NCI-H1048 (cell line): ENCODE results near the gene CPEB4.

ENCODE experiments used
- DNase-seq: peaks from one replicate; lab custom pipeline; 2025; lab: John Stamatoyannopoulos, UW

The CPEB4 gene

DNA sequence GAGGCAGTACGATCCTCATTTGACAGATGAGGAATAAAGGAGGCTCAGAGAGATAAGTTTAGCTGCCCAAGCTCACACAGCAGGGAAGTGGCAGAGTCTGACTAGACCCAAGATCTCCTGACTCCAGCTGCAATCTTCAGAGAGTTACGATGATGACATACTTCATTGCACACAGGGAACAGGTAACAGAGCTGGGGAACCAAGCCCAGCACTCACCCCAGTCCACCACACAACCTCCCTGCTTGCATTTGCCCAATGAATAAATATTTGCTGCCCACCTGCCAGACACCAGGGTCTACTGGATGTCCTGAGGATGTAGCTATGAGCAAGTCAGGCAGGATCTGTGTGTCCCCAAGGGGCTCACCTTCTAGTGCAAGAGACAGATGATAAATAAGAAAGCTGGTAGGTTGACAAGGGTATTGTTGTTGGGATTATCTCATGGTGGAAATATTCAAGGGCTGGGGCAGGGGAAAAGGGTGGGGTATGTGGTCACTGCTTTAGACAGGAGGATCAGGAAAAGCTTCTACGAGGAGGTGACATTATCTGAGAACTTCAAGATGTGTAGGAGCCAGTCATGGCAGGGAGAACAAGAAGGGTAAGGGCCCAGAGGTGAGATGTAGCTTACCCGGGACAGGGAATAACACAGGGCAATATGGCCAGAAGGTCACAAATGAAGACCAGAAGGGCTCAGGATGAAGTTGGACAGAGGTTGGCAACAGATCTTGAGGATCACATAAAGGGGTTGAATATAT is 28.6 kb upstream of the CPEB4 start:
- DNase-seq: no peak

GRCh38 chr5:173862047-173862477 is 26.1 kb upstream of the CPEB4 start:
- no peak for DNase-seq

GRCh38 chr5:173863359-173863758 is 24.8 kb upstream of the CPEB4 start:
- DNase-seq: no peak

DNA sequence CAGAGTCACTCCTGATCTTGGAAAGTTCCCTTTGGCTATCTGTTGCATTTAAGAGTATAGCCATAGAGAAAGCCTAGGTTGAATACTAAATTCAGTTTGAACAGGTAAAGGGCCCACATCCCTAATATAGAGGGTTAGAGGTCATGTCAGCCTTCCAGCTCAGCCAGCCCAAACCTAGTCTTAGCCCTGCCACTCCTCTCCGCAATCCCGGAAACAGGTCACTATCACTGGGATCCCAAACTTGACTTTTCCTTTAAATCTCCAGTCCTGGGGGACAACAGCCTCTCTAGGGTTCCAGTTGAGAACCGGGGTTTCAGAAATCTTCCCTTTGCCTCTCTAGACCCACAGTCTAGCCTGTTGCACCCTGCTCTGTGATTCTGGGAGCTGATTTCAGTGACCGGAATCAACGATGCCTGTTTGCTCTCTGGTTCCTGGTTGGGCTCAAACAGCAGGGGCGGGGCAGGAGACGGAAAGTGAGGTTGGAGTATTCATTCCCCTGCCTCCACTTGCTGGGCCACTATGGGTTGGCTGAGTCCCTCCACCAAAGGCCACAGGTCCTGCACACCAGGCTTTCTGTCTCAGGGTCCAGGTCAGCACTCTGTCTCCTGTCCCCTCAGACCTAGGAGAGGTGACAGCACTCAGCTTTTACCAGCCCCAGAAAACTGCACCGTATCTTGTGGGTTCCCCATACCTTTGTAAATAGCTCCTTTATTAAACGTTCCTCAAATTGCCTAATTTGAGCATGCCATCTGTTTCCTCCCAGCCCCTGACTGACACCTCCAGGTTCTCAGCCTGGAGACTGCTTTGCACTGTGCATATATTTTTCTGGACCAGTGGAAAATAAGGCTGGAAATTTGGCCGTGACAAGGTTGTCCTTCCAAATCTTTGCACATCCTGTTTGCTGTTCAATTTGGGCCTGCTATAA is 23.8 kb upstream of the CPEB4 start:
- DNase-seq: no peak

GRCh38 chr5:173866243-173866857 is 21.8 kb upstream of the CPEB4 start:
- no peak for DNase-seq

DNA sequence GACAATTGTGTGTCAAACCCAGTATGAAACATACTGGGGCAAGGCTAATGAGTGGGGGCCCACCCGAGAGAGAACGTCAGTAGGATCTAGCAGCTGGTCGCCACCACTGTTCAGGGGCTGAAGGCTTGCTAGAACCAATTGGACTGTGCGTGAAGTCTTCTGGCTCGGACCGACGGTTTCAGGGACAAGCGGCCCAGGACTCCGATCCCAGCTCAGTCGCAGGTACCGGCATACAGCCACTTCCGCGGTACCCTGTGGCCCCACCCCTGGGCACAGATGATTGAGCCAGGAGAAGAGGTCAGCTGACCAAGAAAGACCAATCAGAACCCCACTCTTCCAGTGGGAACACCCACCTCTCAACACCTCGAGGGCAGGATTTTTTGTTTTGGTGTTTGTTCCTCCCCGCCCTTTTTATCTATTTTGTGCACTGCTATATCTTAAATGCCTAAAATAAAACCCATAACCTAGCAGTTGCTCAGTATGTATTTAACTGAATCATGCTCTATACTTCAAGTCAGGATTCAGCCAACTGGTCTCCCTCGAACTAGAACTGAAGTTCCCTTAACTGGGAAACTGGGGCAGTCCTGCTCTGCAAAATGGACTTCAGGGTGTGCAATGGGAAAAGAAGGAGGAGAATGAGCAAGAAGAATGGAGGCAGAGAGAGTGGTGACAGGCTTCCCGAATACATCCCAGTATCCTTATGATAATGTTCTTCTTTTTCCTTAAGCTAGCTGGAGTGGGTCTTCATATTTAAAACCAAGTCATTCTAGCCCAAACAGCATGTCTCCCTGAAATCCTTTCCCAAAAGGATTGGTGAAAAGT is 21.1 kb upstream of the CPEB4 start:
- DNase-seq: no peak

GRCh38 chr5:173868096-173868880 is 19.9 kb upstream of the CPEB4 start:
- DNase-seq: no peak

- DNase-seq: no peak
Observed at GRCh38 chr5:173869316-173869715, 18.8 kb upstream of the CPEB4 start.

DNA sequence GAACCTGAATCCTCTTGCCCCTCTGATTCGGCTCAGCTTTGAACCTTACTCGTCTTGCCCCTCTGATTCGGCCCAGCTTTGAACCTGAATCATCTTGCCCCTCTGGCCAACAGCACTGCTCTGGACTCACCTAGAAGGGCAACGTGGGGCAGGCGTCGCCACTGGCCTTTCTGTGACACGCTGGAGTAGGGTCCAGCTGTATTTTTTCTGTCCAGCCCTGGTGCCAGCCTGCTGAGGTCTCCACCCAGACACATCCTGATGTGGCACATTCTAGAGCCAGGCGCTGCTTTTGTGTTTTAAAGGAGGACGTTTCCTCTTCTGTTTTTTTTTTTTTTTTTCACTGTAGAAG is 15.2 kb upstream of the CPEB4 start:
- no peak for DNase-seq

DNA sequence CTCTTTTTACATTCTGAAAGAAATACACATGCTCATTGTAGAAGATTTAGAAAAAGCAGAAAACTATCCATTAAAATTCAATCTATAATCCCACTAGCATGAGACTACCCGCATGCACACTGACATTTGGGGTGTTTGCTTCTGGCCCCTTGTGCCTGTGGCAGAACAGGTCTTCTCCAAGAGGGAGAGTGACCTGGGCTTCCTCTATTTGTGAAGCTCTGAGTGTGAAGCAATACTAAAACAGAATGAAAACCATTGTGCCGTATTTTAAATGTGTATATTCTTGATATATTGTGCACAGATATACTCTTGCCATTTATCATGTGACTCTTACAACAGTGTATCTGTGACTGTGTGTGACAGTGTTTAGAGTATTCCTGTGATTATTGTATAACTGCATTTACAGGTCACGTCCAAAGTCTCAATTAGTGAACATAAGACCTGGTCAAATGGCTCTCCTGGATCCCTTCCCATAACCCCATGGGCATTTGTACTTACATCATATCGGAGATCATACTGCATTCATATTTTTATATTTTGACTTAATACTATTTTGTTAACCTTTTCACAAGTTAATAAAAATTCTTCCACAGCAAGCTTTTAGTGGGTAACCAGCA is 14.7 kb upstream of the CPEB4 start:
- no peak for DNase-seq

DNA sequence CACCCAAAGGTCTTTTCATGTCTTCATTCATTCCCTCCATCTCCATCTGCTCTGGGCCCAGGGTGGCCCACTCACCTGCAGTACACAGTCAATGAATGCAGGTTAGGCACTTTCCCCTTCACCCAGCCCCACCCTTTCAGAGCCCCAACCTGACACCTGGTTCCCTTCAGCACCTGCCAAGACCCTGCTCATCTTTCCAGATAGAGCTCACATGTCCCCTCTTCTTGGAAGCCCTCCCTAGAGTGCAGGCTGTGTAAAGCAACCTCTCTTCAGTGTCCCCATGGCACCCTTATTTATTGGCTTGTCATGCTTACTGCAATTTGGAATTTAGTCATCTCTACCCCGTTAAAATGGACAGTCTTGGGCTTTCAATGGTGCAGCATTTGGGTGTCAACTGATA is 13.0 kb upstream of the CPEB4 start:
- no peak for DNase-seq

DNA sequence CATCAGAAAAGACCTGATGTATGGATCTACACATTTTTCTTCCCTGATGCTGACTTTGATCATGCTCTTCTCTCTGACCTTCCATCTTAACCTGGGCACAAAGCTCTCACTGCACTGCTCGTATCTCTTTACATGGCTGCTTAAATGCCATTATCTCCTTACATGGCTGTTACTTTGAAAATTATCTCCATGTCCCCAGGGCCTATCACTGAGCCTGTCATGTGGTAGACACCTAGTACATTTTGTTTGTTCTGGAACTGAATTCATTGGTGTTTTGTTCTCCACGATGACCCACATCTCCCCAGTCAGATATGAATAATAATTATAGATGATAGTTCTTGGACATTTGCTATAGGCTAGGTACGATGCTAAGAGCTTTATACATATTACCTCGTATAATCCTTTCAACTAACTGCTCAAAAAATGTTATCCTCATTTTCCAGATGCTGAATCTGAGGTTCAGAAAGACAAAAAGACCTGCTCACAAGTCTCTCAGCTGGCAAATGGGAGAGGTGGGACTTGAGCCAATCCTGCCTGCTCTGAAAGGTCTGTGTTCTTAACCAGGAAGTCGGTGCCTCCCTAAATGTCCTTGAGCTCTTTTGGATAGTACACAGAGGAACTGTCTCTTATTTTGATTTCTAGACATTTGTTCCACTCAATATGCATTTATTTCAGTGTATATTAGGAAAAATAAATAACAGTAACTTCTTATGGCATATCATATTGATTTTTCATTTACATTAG is 9.8 kb upstream of the CPEB4 start:
- no peak for DNase-seq

- DNase-seq: no peak
Observed at GRCh38 chr5:173880306-173880985, 7.7 kb upstream of the CPEB4 start.

- no peak for DNase-seq
Observed at GRCh38 chr5:173881811-173882575, 6.2 kb upstream of the CPEB4 start.

- no peak for DNase-seq
Observed at GRCh38 chr5:173882632-173883031, 5.5 kb upstream of the CPEB4 start.

- no peak for DNase-seq
Observed at GRCh38 chr5:173883347-173883924, 4.7 kb upstream of the CPEB4 start.

- DNase-seq: no peak
Observed at GRCh38 chr5:173884402-173885053, 3.6 kb upstream of the CPEB4 start.

- DNase-seq: no peak
Observed at GRCh38 chr5:173885054-173885443, 3.1 kb upstream of the CPEB4 start.
